Smooth muscle cell (in vitro differentiated cells): ENCODE measurements around the gene COG1. TPM values are rescaled to one million over a fixed set of nuclear protein-coding genes. Genes with fewer than 3 reads are reported as not detected.

ENCODE experiments used
- DNase-seq: peaks from one replicate; lab custom pipeline; 2025; ENCODE audit not compliant: unreplicated experiment; lab: John Stamatoyannopoulos, UW
- H2AFZ ChIP-seq: fragments of 200-600 bp; sonication (generic); 2 replicates; pipeline ENCODE4 v1.6.0; 2016; ENCODE audit warnings: antibody characterized with exemption, low read depth, mild to moderate bottlenecking
- H3F3A ChIP-seq: fragments of 200-600 bp; sonication (generic); 2 replicates; pipeline ENCODE4 v1.6.0; 2017; ENCODE audit warnings: antibody characterized with exemption, low read depth
- H3K27ac ChIP-seq: fragments of 200-600 bp; sonication (generic); 2 replicates; pipeline ENCODE4 v1.5.1; 2016; ENCODE audit warnings: low read depth, mild to moderate bottlenecking
- H3K27me3 ChIP-seq: fragments of 200-600 bp; sonication (generic); 2 replicates; pipeline ENCODE4 v1.6.1; 2016; ENCODE audit warnings: low read depth, mild to moderate bottlenecking
- H3K36me3 ChIP-seq: fragments of 200-600 bp; sonication (generic); 2 replicates; pipeline ENCODE4 v1.5.1; 2016; ENCODE audit warnings: low read depth
- H3K4me1 ChIP-seq: fragments of 200-600 bp; sonication (generic); 2 replicates; pipeline ENCODE4 v1.5.1; 2016; ENCODE audit warnings: low read depth
- H3K4me2 ChIP-seq: fragments of 200-600 bp; sonication (generic); 2 replicates; pipeline ENCODE4 v1.6.0; 2016; ENCODE audit warnings: mild to moderate bottlenecking
- H3K4me3 ChIP-seq: fragments of 200-600 bp; sonication (generic); 2 replicates; pipeline ENCODE4 v1.5.1; 2016; ENCODE audit warnings: mild to moderate bottlenecking
- H3K79me2 ChIP-seq: fragments of 200-600 bp; sonication (generic); 2 replicates; pipeline ENCODE4 v1.6.0; 2016; ENCODE audit warnings: low read depth, mild to moderate bottlenecking
- H3K9ac ChIP-seq: fragments of 200-600 bp; sonication (generic); 2 replicates; pipeline ENCODE4 v1.6.0; 2016; ENCODE audit warnings: low read depth
- H3K9me3 ChIP-seq: fragments of 200-600 bp; sonication (generic); replicated peaks from 2 replicates; pipeline ENCODE4 v1.5.1; 2016; ENCODE audit warnings: low read depth
- H4K20me1 ChIP-seq: fragments of 200-600 bp; sonication (generic); 2 replicates; pipeline ENCODE4 v1.6.0; 2016; ENCODE audit warnings: low read depth
- whole genome bisulfite sequencing: methylation state at CpG from one replicate; pipeline ENCODE4 v1.1.7; 2016; ENCODE audit warnings: low lambda C conversion rate; 5-methylcytosine and 5-hydroxymethylcytosine counted together
- polyA plus RNA-seq: library from polyadenylated mRNA; unstranded; fragments of >200 nt; fragmentation: Nextera tagmentation; extraction: Ambion mirVana; gene quantifications from 2 replicates; pipeline ENCODE4 v1.2.1, GENCODE V29; 2016
- total RNA-seq: library from RNA; depleted of rRNA; stranded (reverse); fragments of >200 nt; gene quantifications from 2 replicates; pipeline ENCODE4 v1.2.3, GENCODE V29; 2014
- TF ChIP-seq, protein P1 (sequence below): fragments of 200-600 bp; sonication (generic); IDR thresholded peaks from 2 replicates; pipeline ENCODE4 v1.5.1; 2017; ENCODE audit warnings: borderline replicate concordance, mild to moderate bottlenecking, antibody characterized with exemption; ENCODE audit not compliant: insufficient read depth, poor library complexity, severe bottlenecking

Gene COG1
- total and polyA plus RNA-seq, 2 experiments from 2014 or later = 29.4 to 37.8 TPM

DNA sequence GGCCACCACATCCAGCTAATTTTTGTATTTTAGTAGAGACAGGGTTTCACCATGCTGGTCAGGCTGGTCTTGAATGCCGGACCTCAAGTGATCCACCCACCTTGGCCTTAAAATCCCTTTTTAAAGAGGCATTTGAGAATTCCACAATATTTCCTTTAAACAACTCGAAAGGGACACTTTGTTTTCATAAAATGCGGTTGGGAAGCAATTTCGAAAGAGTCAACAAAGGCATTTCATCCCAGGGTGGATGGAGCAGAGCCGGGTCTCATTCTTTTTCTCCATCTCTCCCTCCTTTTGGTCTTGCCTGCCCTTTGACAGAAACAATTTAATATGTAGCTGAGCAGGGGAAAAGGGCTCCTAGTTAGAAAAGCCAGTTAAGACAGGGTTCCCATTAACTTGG is 13.5 kb upstream of the COG1 start:
- no peak overlapping the region for H2AFZ ChIP-seq
- H3K36me3 ChIP-seq = no peaks in the 10 kb centered on the region
- no peaks in the 10 kb centered on the region for H3K79me2 ChIP-seq
- H4K20me1 ChIP-seq = no peaks in the 10 kb centered on the region
- no peak overlapping the region for H3K4me2 ChIP-seq
- H3K4me1 ChIP-seq = no peaks in the 10 kb centered on the region
- WGBS = 93% methylated on average over 5 of the region's 5 CpGs
- H3F3A ChIP-seq = no peaks in the 10 kb centered on the region
- H3K9ac ChIP-seq = no peak overlapping the region
- H3K27ac ChIP-seq = no peak overlapping the region
- no peak for DNase-seq
- no peak overlapping the region for H3K4me3 ChIP-seq
- no peaks in the 10 kb centered on the region for H3K27me3 ChIP-seq
- TF ChIP-seq, protein P1, sequence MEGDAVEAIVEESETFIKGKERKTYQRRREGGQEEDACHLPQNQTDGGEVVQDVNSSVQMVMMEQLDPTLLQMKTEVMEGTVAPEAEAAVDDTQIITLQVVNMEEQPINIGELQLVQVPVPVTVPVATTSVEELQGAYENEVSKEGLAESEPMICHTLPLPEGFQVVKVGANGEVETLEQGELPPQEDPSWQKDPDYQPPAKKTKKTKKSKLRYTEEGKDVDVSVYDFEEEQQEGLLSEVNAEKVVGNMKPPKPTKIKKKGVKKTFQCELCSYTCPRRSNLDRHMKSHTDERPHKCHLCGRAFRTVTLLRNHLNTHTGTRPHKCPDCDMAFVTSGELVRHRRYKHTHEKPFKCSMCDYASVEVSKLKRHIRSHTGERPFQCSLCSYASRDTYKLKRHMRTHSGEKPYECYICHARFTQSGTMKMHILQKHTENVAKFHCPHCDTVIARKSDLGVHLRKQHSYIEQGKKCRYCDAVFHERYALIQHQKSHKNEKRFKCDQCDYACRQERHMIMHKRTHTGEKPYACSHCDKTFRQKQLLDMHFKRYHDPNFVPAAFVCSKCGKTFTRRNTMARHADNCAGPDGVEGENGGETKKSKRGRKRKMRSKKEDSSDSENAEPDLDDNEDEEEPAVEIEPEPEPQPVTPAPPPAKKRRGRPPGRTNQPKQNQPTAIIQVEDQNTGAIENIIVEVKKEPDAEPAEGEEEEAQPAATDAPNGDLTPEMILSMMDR = no peak
- no peaks in the 10 kb centered on the region for H3K9me3 ChIP-seq

DNA sequence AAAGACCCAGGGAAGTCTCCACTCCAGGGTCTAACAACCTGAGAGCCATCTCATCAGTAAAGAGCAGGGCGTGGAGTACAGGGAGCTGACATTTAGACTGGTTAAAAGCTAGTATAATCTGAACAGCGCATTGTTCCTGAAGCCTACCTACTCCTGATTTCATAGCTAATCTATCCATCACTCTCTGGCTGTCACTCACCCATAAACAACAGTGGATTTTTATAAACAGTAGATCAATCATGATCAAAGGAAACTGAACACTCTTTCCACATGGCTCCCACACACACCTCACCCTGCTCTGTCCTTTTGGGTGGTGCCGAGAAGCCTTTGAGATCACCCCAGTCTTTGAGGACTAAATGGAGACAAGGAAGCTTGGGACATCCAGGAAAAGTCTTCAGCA is 13.0 kb upstream of the COG1 start:
- no peak overlapping the region for H3K4me3 ChIP-seq
- no peaks in the 10 kb centered on the region for H3K4me1 ChIP-seq
- 74% methylated on average over 3 of the region's 3 CpGs for WGBS
- H3K9me3 ChIP-seq = no peaks in the 10 kb centered on the region
- DNase-seq = no peak
- H3K36me3 ChIP-seq = no peaks in the 10 kb centered on the region
- TF ChIP-seq, protein P1 = no peak
- no peak overlapping the region for H3K27ac ChIP-seq
- no peak overlapping the region for H2AFZ ChIP-seq
- no peaks in the 10 kb centered on the region for H4K20me1 ChIP-seq
- no peaks in the 10 kb centered on the region for H3F3A ChIP-seq
- no peak overlapping the region for H3K4me2 ChIP-seq
- H3K79me2 ChIP-seq = no peaks in the 10 kb centered on the region
- H3K9ac ChIP-seq = no peak overlapping the region
- H3K27me3 ChIP-seq = no peaks in the 10 kb centered on the region

DNA sequence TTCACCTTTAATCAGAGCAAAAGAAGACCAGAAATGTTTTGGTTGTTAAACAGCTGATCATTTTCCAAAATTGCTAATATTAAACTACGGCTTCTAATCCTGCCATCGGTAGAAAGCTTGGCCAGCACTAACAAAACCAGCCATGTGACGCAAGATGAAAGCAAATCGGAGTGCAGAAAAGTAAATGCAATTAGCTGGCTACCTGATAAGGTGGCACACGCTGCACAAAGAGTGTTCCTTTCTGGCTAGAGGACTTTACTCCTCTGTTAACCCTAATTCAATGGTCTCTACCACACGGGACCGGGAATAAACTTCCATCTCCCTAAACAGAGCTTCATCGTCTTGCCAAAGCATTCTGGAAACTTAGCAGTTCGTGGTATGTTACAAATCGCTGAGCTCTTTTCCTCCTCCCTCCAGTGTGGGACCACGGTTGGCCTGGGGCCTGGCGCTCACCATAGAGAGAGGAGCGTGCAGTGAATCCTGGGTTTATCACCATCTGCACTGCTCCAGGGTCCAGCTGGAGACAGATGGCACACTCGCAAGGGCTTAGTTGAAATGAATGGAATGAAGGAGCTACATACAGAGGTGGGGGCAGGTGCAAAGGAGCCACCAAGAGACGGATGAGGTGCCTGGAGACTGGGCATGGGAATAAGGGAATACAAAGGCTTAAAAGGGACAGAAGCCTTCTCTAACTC is 10.1 kb upstream of the COG1 start:
- H4K20me1 ChIP-seq = no peaks in the 10 kb centered on the region
- no peaks in the 10 kb centered on the region for H3K36me3 ChIP-seq
- no peak for DNase-seq
- no peaks in the 10 kb centered on the region for H3K9me3 ChIP-seq
- no peak overlapping the region for H3K9ac ChIP-seq
- no peaks in the 10 kb centered on the region for H3K27me3 ChIP-seq
- WGBS = 78% methylated on average over 15 of the region's 15 CpGs
- no peaks in the 10 kb centered on the region for H3K79me2 ChIP-seq
- H3K4me3 ChIP-seq = no peak overlapping the region
- no peaks in the 10 kb centered on the region for H3K4me1 ChIP-seq
- TF ChIP-seq, protein P1 = no peak
- no peaks in the 10 kb centered on the region for H3F3A ChIP-seq
- no peak overlapping the region for H2AFZ ChIP-seq
- H3K27ac ChIP-seq = no peak overlapping the region
- H3K4me2 ChIP-seq = no peak overlapping the region
